A172 (cell line): ENCODE data around the gene CHAC2. TPM values are rescaled to one million over a fixed set of nuclear protein-coding genes. Genes with fewer than 3 reads are reported as not detected.
A peak's percentile ranks its signal among the peaks of the same experiment; 100 is the strongest.
"Not testable (repeated sequence)": the region's sequence is repeated elsewhere in the genome, so short reads cannot be mapped to it uniquely, and the experiment has no call there.

Source experiments
- DNase-seq: peaks from one replicate; pipeline ENCODE4 v3.0.0-alpha.2; 2015; ENCODE audit warnings: low spot score
- total RNA-seq: library from RNA; depleted of rRNA; stranded (reverse); fragments of >200 nt; shearing (Covaris generic); gene quantifications from 2 replicates; pipeline ENCODE4 v1.2.3, GENCODE V29; 2014; rRNA removed

The CHAC2 gene
- 22.5 and 30.9 TPM in 2 replicates for total RNA-seq

GRCh38 chr2:53767405-53768241 lies at the start of gene CHAC2:
Gene CHAC2 (plus strand): TSS chr2:53767804. CDS start chr2:53767887, 83 bp downstream.
- peak; percentile 78 for DNase-seq

DNA sequence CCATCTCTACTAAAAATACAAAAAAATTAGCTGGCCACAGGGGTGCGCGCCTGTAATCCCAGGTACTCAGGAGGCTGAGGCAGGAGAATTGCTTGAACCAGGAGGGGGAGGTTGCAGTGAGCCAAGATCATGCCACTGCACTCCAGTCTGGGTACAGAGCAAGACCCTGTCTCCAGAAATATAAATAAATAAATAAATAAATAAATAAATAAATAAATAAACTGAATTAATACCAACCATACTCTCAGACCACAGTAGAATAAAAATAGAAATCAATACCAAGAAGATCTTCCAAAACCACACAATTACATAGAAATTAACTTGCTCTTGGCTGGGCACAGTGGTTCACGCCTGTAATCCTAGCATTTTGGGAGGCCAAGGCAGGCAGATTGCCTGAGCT lies 46.7 kb upstream of the CHAC2 start:
- not testable (repeated sequence) for DNase-seq

DNA sequence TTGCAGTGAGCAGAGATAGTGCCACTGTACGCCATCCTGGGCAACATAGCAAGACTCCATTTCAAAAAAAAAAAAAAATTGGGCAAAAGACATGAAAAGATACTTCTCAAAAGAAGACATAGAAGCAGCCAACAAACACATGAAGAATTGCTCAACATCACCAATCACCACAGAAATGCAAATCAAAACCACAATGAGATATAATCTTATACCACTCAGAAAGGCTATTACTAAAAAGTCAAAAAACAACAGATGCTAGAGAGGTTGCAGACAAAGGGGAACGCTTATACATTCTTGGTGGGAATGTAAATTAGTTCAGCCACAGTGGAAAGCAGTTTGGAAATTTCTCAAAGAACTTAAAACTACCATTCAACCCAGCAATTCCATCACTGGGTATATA lies 43.1 kb upstream of the CHAC2 start:
- DNase-seq: no peak

GRCh38 chr2:53725662-53726061 lies 41.9 kb upstream of the CHAC2 start:
- no peak for DNase-seq

DNA sequence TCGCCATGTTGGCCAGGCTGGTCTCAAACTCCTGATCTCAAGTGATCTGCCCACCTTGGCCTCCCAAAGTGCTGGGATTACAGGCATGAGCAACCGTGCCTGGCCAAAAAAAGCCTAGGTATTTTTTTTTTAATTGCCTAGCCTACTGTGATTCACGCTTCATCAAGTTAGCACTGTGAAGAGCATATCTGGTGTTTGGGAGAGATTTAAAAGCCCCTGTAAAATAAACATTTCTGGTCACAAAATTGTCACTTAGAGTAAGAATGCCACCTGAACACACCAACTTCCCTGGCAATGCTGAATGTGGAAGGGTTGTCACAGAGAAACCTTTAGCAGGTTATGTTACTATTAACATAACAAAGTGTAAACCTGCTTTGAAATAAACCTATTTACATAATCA lies 39.7 kb upstream of the CHAC2 start:
- no peak for DNase-seq

GRCh38 chr2:53729143-53729762 lies 38.4 kb upstream of the CHAC2 start:
- no peak for DNase-seq

DNA sequence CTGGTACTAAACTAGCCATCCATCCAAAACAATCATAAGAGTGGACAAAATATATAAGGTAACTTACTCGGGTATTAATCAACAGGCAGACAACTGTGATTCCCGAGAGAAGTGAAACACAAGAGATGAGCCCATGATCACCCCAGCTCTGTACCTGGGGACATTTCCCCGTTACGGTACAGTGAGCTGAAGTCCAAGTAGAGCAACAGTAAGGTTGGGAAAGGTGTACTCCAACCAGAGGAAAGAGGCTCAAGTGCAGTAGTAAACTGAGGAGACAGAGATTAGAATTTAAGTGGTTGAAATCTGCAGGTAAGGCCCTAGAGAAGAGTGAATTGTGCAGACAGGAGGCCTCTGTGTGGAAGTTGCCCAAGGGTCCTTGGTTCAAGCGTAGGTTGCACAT lies 30.5 kb upstream of the CHAC2 start:
- DNase-seq: no peak

DNA sequence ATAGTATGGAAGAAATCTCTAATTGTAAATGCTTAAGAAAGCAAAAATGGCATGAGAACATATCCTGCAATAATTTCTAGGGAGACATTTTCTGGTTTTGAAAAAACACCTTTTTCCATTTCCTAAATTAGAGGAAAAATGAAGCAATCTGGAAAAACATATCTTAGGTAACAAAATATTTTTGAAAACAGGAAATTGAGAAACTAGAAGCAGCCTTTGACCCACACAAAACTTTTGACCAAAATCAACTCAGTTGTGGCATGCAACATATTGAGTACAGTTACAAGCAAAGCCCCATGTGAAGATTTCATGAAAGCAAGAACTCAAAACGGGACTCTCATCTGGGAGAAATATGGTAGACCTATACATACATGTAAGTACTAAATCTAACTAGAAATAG lies 28.6 kb upstream of the CHAC2 start:
- no peak for DNase-seq

- DNase-seq: peak; percentile 19
These were observed 27.4 kb upstream of the CHAC2 start for GRCh38 chr2:53740170-53740569.

DNA sequence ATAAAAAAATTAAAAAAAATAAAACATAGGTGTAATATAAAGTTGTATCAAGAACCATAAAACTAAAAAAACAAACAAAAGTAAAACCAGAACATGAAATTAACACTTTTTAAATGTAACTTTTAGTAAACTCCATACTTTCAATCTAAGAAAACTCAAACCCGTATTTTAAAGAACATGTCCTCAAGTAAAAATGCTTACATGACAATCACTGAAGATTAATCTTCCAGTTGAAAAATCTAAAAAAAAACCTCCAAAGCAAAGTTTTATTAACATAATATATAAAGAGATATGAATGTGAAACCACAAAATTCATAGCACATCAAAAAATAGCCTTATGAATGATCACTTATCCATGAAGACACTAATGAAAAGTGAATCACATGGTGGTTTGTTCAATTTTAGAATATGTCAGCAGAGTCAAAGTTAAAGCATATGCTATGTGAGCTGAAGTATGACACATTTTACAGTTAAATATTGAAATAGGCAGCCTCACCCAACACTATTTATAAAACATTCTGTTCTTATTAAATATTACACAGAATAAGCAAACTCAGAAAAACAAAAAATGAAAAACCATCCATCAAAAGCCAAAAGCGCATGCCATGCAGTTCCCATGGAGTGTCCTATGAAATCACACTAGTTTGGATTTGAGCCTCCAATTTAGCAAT lies 23.1 kb upstream of the CHAC2 start:
- no peak for DNase-seq

- no peak for DNase-seq
These were observed 17.4 kb upstream of the CHAC2 start for GRCh38 chr2:53750041-53750768.

GRCh38 chr2:53751728-53752127 lies 15.9 kb upstream of the CHAC2 start:
- peak; percentile 49 for DNase-seq

DNA sequence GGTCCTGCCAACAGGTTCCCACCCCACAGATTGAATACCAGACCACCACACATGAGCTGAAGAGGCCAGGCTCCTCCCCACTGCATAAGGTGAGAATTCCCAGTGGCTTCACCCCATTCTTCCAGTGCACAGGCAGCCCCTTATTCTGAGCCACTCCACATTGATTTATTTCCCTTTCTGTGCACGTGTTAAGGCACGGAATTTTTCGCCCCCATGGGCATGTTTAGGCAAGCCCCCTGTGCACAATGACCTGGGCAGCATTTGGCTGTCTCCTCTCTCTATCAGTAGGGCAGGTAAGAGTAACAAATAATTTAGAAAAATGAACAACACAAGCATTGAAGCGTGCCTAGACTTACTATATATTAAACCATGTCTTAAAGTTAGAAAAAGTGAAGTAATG lies 15.2 kb upstream of the CHAC2 start:
- no peak for DNase-seq

DNA sequence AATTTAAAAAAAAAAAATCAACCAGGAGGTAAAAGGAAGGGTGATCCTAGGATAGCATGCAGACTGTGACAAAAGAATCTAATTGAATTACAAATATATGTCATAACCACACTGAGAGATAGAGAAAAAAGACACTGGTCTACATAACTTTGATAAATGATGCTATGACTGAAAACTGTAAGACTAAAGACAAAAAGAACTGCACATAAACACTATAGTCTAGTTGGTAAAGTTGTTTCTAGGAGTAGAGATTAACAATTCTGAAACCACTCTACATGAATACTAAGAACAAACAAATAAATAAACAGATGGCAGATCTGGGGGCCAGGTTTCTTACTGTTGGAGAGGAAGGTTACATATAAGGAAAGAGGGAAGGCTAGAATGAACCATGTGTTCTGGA lies 14.6 kb upstream of the CHAC2 start:
- no peak for DNase-seq

DNA sequence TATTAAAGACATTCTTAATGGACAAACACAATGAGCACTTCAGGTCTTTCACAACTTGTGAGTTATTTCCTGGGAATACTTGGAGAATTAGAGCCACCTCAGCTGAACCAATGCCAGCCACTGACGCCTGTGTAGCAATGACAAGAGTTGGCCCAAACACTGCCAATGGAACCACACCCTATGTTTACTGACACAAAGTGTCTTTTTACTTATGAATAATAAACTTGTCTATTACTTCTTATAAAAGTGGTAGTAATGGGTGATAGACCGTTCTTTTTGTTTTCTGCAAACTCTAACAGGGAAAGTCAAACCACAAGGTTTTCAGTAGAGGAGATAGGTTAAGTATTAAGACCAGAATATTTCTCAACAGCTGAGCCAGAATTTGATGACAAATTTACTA lies 12.5 kb upstream of the CHAC2 start:
- DNase-seq: no peak

- no peak for DNase-seq
These were observed 11.0 kb upstream of the CHAC2 start for GRCh38 chr2:53756644-53757043.

DNA sequence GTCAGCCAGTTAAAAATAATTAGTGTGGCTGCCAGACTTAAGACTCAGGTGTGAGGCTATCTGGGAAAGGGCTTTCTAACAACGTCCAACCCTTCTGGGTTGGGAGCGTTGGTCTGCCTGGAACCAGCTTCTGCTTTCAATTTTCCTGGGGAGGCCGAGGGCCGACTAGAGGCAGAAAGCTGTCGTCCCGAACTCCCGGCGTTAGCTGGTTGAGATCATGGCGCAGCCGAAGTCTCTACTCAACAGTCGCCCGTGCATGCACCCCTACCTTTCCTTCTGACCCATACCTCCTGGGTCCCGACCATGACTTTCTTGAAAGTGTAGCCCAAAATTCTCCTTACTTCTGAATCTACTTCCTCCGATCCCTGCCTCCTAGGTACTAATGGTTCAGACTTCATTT lies 10.4 kb upstream of the CHAC2 start:
- DNase-seq: not testable (repeated sequence)

- no peak for DNase-seq
These were observed 1.8 kb upstream of the CHAC2 start for GRCh38 chr2:53765767-53766166.

GRCh38 chr2:53768242-53768542 lies 588 bp downstream of the CHAC2 start:
- DNase-seq: no peak

DNA sequence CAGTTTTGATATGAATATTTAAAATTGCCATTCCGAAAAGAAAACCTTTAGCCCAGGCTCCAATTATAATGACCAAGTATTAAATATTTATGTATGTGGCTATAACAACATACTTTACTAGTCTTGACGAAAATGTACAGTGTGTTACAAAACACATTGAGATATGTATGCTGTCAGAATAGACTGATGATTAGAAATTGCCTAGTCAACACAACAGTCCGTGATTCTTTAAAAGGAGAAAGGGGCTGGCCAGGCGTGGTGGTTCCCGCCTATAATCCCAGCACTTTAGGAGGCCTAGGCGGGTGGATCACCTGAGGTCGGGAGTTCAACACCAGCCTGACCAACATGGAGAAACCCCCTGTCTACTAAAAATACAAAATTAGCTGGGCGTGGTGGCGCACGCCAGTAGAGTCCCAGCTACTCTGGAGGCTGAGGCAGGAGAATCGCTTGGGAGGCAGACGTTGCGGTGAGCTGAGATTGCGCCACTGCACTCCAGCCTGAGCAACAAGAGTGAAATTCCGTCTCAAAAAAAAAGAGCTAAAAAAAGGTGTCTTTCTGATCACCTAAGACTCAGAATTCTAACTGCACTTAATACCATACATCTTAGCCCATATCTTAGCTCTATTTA lies 1.8 kb downstream of the CHAC2 start:
- no peak for DNase-seq

GRCh38 chr2:53770264-53770663 lies 2.7 kb downstream of the CHAC2 start:
- peak; percentile 48 for DNase-seq

- no peak for DNase-seq
These were observed 9.5 kb downstream of the CHAC2 start for GRCh38 chr2:53777134-53777533.
